Endothelial cell (in vitro differentiated cells): ENCODE measurements around the gene ALOX5AP. TPM values are rescaled to one million over a fixed set of nuclear protein-coding genes. Genes with fewer than 3 reads are reported as not detected.
A peak's percentile ranks its signal among the peaks of the same experiment; 100 is the strongest.

Experiments
- DNase-seq: peaks from one replicate; pipeline ENCODE4 v3.0.0; 2021; ENCODE audit warnings: low spot score
- H3K27ac Mint-ChIP-seq: one replicate; pipeline ENCODE4 v1.8.0; 2021; ENCODE audit warnings: mixed read lengths, inconsistent platforms; ENCODE audit not compliant: unreplicated experiment
- H3K27me3 Mint-ChIP-seq: one replicate; pipeline ENCODE4 v1.8.0; 2021; ENCODE audit warnings: mild to moderate bottlenecking, moderate library complexity, mixed read lengths, inconsistent platforms; ENCODE audit not compliant: unreplicated experiment
- H3K36me3 Mint-ChIP-seq: one replicate; pipeline ENCODE4 v1.8.0; 2021; ENCODE audit warnings: mild to moderate bottlenecking, low read depth, mixed read lengths, inconsistent platforms; ENCODE audit not compliant: unreplicated experiment
- H3K4me1 Mint-ChIP-seq: one replicate; pipeline ENCODE4 v1.8.0; 2021; ENCODE audit warnings: mild to moderate bottlenecking, mixed read lengths, inconsistent platforms; ENCODE audit not compliant: unreplicated experiment
- H3K4me3 Mint-ChIP-seq: one replicate; pipeline ENCODE4 v1.8.0; 2021; ENCODE audit warnings: mild to moderate bottlenecking, mixed read lengths, inconsistent platforms; ENCODE audit not compliant: unreplicated experiment
- H3K9me3 Mint-ChIP-seq: one replicate; pipeline ENCODE4 v1.8.0; 2021; ENCODE audit warnings: mixed read lengths, inconsistent platforms; ENCODE audit not compliant: unreplicated experiment
- total RNA-seq: library from RNA; stranded (reverse); fragmentation: NEBNext Ultra II Directional; extraction: Animal tissue kit (Norgen Biotek cat#: 25700); gene quantifications from one replicate; pipeline ENCODE4 v1.2.1, GENCODE V29; 2021; ENCODE audit not compliant: unreplicated experiment
- TF ChIP-seq, protein P1 (sequence below): fragments of 200-600 bp; sonication (generic); IDR thresholded peaks from one replicate; pipeline ENCODE4 v1.5.0; 2021; ENCODE audit warnings: antibody characterized with exemption; ENCODE audit not compliant: unreplicated experiment

ALOX5AP gene
- total RNA-seq, 1 donor from 2014 or later, result 1.9 TPM

DNA sequence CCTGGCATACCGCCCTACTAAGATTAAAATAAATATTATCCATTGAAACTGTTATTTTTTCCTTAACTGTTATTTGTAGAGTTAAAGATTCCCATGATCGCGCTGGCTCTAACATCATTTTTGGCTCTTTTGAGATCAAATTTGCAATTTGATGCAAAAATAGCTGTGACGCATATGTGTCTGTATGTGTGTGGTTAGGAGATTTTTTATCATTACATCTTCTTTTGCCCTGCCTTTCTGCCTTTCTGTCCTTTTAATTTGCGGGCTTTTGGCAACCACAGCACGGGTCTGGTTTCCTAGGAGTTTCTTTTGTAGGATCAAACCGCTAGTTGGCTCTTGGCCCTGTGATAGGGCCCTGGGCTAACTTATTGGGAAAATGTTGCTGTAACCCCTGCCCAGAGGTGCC lies 37.3 kb upstream of the ALOX5AP start:
- DNase-seq, result no peak
- Mint-ChIP-seq H3K4me1 (peaks cover 34% of the 10 kb centered on the region), H3K27me3 (peaks cover 2% of the 10 kb centered on the region), H3K36me3 (no peaks in the 10 kb centered on the region), H3K27ac (no peak overlapping the region), H3K4me3 (no peak overlapping the region), H3K9me3 (no peaks in the 10 kb centered on the region)
- TF ChIP-seq, protein P1, sequence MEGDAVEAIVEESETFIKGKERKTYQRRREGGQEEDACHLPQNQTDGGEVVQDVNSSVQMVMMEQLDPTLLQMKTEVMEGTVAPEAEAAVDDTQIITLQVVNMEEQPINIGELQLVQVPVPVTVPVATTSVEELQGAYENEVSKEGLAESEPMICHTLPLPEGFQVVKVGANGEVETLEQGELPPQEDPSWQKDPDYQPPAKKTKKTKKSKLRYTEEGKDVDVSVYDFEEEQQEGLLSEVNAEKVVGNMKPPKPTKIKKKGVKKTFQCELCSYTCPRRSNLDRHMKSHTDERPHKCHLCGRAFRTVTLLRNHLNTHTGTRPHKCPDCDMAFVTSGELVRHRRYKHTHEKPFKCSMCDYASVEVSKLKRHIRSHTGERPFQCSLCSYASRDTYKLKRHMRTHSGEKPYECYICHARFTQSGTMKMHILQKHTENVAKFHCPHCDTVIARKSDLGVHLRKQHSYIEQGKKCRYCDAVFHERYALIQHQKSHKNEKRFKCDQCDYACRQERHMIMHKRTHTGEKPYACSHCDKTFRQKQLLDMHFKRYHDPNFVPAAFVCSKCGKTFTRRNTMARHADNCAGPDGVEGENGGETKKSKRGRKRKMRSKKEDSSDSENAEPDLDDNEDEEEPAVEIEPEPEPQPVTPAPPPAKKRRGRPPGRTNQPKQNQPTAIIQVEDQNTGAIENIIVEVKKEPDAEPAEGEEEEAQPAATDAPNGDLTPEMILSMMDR, result no peak

- no peak for DNase-seq
- peaks cover 34% of the 10 kb centered on the region for H3K4me1 Mint-ChIP-seq
- no peaks in the 10 kb centered on the region for H3K9me3 Mint-ChIP-seq
Measured at GRCh38 chr13:30698488-30699005, 36.8 kb upstream of the ALOX5AP start.

DNA sequence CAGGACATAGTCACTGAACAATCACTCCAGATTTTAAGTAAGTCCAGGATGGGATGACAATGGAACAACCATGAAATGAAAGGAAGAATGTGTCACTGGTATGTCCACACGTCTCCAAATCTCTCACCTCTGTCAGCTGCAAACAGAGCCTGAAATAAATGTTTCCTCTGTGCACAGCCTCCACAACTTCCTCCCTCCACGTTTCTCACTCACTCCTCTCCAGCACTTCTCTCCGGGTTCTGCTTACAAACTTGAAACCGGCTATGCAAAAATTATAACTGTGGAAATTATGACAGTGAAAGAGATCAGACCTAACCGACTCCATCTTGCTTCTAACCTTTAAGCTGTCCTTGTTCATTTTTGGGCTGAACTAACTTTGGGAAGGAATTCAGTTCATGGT lies 35.0 kb upstream of the ALOX5AP start:
- Mint-ChIP-seq H3K36me3 (no peaks in the 10 kb centered on the region), H3K27ac (no peak overlapping the region), H3K4me1 (peaks cover 31% of the 10 kb centered on the region), H3K27me3 (peaks cover 2% of the 10 kb centered on the region), H3K4me3 (no peak overlapping the region), H3K9me3 (no peaks in the 10 kb centered on the region)
- TF ChIP-seq, protein P1, result no peak
- DNase-seq, result no peak

More at GRCh38 chr13:30698488-30699005, 36.8 kb upstream of the ALOX5AP start:
- no peak overlapping the region for H3K4me3 Mint-ChIP-seq
- no peak overlapping the region for H3K27ac Mint-ChIP-seq
- no peaks in the 10 kb centered on the region for H3K36me3 Mint-ChIP-seq
- TF ChIP-seq, protein P1, result no peak
- H3K27me3 Mint-ChIP-seq, result peaks cover 2% of the 10 kb centered on the region

- TF ChIP-seq, protein P1, result peak; percentile 29
- Mint-ChIP-seq H3K36me3 (no peaks in the 10 kb centered on the region), H3K4me3 (no peak overlapping the region), H3K4me1 (peaks cover 15% of the 10 kb centered on the region), H3K27ac (no peak overlapping the region), H3K27me3 (no peaks in the 10 kb centered on the region), H3K9me3 (no peaks in the 10 kb centered on the region)
- no peak for DNase-seq
Measured at GRCh38 chr13:30702006-30702405, 33.3 kb upstream of the ALOX5AP start.

DNA sequence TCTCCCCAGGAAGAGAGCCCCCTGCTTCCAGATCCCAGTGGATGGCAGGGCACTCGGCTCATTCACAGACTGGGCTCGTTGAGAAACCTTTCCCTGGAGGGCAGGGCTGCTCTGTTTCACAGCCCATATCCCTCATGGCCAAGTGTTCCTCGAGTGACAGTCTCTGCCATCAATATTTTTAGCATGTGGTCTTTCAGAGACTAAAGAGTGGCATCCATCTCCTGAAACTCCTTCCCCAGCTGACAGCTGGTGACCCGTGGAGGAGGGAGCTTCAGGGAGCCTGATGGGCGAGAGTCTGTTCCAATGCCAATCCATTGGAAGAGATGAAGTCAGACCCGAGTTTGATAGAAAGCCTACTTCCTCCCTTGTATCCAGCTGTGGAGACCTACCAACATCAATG lies 30.7 kb upstream of the ALOX5AP start:
- no peaks in the 10 kb centered on the region for H3K36me3 Mint-ChIP-seq
- no peak for DNase-seq
- no peaks in the 10 kb centered on the region for H3K9me3 Mint-ChIP-seq
- no peak overlapping the region for H3K27ac Mint-ChIP-seq
- H3K27me3 Mint-ChIP-seq, result no peaks in the 10 kb centered on the region
- TF ChIP-seq, protein P1, result no peak
- peaks cover 10% of the 10 kb centered on the region for H3K4me1 Mint-ChIP-seq
- no peak overlapping the region for H3K4me3 Mint-ChIP-seq
